Tibial nerve (tissue), 4 donors: ENCODE results near the gene ASB14.
"Not testable (repeated sequence)": the region's sequence is repeated elsewhere in the genome, so short reads cannot be mapped to it uniquely, and the experiment has no call there.

ENCODE experiments used
- EP300 ChIP-seq, 2 donors: sonication (generic); formaldehyde crosslinking; IDR thresholded peaks; one replicate each; pipeline ENCODE4 v1.6.1; 2017; ENCODE audit warnings: antibody characterized with exemption in 2 of 2, mild to moderate bottlenecking in 1 of 2
- POLR2A ChIP-seq, 2 donors: fragments of 450-650 bp; IDR thresholded peaks; one replicate each; pipeline ENCODE4 v1.6.1; 2017; ENCODE audit warnings: antibody characterized with exemption in 2 of 2, mild to moderate bottlenecking in 2 of 2, moderate library complexity in 2 of 2
- TF ChIP-seq, protein P1 (sequence below), 5 experiments: fragments of 200-600 bp in 3 of 5; fragments of 450-650 bp in 2 of 5; sonication (generic) in 3 of 5; IDR thresholded peaks; one replicate each; pipeline ENCODE4 v1.5.1; 2016 to 2019; ENCODE audit warnings: antibody characterized with exemption in 5 of 5, mild to moderate bottlenecking in 3 of 5, moderate library complexity in 2 of 5

DNA sequence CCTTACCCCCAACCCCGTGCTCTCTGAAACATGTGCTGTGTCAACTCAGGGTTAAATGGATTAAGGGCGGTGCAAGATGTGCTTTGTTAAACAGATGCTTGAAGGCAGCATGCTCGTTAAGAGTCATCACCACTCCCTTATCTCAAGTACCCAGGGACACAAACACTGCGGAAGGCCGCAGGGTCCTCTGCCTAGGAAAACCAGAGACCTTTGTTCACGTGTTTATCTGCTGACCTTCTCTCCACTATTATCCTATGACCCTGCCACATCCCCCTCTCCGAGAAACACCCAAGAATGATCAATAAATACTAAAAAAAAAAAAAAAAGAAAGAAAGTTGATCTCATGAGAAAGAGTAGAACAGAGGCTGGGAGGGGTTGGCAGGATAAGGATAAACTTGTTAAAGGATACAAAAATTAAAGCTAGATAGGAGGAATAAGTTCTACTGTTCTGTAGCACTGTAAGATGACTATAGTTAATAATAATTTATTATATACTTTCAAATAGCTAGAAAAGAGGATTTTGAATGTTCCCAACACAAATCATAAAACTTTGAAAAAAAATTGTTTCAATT, 46.7 kb upstream of the ASB14 start:
- TF ChIP-seq, protein P1, sequence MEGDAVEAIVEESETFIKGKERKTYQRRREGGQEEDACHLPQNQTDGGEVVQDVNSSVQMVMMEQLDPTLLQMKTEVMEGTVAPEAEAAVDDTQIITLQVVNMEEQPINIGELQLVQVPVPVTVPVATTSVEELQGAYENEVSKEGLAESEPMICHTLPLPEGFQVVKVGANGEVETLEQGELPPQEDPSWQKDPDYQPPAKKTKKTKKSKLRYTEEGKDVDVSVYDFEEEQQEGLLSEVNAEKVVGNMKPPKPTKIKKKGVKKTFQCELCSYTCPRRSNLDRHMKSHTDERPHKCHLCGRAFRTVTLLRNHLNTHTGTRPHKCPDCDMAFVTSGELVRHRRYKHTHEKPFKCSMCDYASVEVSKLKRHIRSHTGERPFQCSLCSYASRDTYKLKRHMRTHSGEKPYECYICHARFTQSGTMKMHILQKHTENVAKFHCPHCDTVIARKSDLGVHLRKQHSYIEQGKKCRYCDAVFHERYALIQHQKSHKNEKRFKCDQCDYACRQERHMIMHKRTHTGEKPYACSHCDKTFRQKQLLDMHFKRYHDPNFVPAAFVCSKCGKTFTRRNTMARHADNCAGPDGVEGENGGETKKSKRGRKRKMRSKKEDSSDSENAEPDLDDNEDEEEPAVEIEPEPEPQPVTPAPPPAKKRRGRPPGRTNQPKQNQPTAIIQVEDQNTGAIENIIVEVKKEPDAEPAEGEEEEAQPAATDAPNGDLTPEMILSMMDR (IDR thresholded peaks at IDR 0.05): not testable (repeated sequence)
- not testable (repeated sequence) for TF ChIP-seq POLR2A, EP300 (IDR thresholded peaks at IDR 0.05)
